ENCODE data around the gene CD226.

GRCh38 chr18:69953191-69953590 is 5.5 kb upstream of the CD226 start:
- TF ChIP-seq RFX5 (IDR thresholded peaks at IDR 0.05; ENCODE audit: low read depth, low read length) (no peak), POLR2A (IDR thresholded peaks at IDR 0.05; ENCODE audit: low read depth, low read length) (no peak), CTCF (conservative IDR thresholded peaks at IDR 0.05; ENCODE audit: low read depth, low read length) (no peak), SMC3 (IDR thresholded peaks at IDR 0.05; ENCODE audit: low read depth, low read length) (no peak), MXI1 (IDR thresholded peaks at IDR 0.05; ENCODE audit: borderline replicate concordance, low read depth, low read length) (no peak), BHLHE40 (IDR thresholded peaks at IDR 0.05; ENCODE audit: low read depth, low read length) (no peak), CEBPB (IDR thresholded peaks at IDR 0.05; ENCODE audit: low read depth, low read length) (no peak), USF2 (IDR thresholded peaks at IDR 0.05; ENCODE audit: low read depth, low read length) (no peak)

Measured in IMR-90 (cell line).